Activated CD8-positive, alpha-beta T cell treated with anti-CD3 and anti-CD28 coated beads, Interleukin-2, amount 10 ng/mL, durations not matched to agents 7 days and 5 days (primary cell): ENCODE data around the gene FAF1. TPM values are rescaled to one million over a fixed set of nuclear protein-coding genes. Genes with fewer than 3 reads are reported as not detected.
A peak's percentile ranks its signal among the peaks of the same experiment; 100 is the strongest.

Source experiments
- ATAC-seq: fragments of 150-1000 bp; cut with Tn5 transposase; one replicate; pipeline ENCODE4 v1.10.0; 2021; ENCODE audit warnings: moderate library complexity
- CTCF ChIA-PET: fragments of 350-600 bp; sonication (Branson Sonifier 250); formaldehyde crosslinking; loops from one replicate; lab custom pipeline; 2021; ENCODE audit warnings: antibody characterized with exemption; lab: Charles Lee
- POLR2A ChIA-PET: fragments of 350-600 bp; sonication (Branson Sonifier 250); formaldehyde crosslinking; loops from one replicate; lab custom pipeline; 2021; ENCODE audit warnings: antibody characterized with exemption; lab: Charles Lee
- DNase-seq: peaks from one replicate; pipeline ENCODE4 v3.0.0-alpha.2; 2020
- H3K27ac Mint-ChIP-seq: one replicate; pipeline ENCODE4 v1.8.0; 2021; ENCODE audit warnings: mild to moderate bottlenecking, mixed read lengths
- H3K27me3 Mint-ChIP-seq: one replicate; pipeline ENCODE4 v1.8.0; 2021; ENCODE audit warnings: low read depth, mixed read lengths
- H3K36me3 Mint-ChIP-seq: one replicate; pipeline ENCODE4 v1.8.0; 2021; ENCODE audit warnings: low read depth, mixed read lengths
- H3K4me1 Mint-ChIP-seq: one replicate; pipeline ENCODE4 v1.8.0; 2021; ENCODE audit warnings: low read depth, mixed read lengths
- H3K4me3 Mint-ChIP-seq: one replicate; pipeline ENCODE4 v1.8.0; 2021; ENCODE audit warnings: mild to moderate bottlenecking, mixed read lengths
- H3K9me3 Mint-ChIP-seq: one replicate; pipeline ENCODE4 v1.8.0; 2022; ENCODE audit warnings: mixed read lengths; ENCODE audit not compliant: insufficient read depth
- total RNA-seq, 2 experiments: library from RNA; stranded (reverse); gene quantifications; one replicate each; pipeline ENCODE4 v1.2.3, GENCODE V29; 2021

FAF1 gene
- total RNA-seq, 2 experiments from 2014 or later, result 95.6 to 104 TPM

DNA sequence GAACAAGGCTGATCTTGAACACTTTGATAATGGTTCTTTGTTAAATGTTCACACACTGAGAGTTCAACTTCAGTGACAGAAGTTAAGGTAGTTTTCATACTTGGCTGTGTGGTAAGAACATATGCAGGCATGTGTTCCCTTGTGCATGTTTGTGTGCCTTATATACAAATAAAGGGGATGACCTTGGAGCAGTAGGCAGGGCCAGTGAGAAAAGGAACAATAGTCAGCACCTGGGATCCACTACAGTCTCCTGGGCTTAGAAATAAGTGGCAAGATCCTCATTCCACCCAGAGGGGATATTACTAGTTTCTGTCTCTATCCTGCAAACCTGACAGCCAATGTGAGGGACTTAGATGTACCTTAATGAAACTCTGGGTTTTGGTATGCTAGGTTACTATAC, 486.6 kb downstream of the FAF1 start:
- ATAC-seq, result no peak
- H3K27me3 Mint-ChIP-seq, result no peaks in the 10 kb centered on the region
- no peaks in the 10 kb centered on the region for H3K9me3 Mint-ChIP-seq
- H3K4me3 Mint-ChIP-seq, result no peak overlapping the region
- CTCF ChIA-PET, result no interaction called here
- no peak for DNase-seq
- H3K36me3 Mint-ChIP-seq, result peaks cover 19% of the 10 kb centered on the region
- H3K4me1 Mint-ChIP-seq, result no peaks in the 10 kb centered on the region
- no peak overlapping the region for H3K27ac Mint-ChIP-seq
- POLR2A ChIA-PET, result no interaction called here

DNA sequence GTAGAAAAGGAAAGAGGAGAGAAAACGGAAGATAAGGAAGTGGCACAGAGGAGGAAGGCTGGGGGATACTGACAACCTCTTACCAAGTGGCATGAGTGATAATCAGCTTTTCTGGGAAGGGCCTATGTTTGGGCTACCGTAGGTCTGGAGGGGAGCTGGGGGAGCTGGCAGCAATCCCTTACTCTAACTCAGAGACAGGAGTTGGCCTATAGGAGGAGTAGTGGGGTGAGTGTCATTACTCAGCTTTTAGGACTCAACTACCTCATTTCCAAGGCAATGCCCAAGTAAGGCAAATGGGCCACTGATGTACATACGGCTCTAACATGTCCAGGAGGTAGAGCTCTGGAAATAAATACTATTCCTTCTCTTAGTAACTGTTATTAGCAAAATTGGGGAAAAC, 488.1 kb downstream of the FAF1 start:
- no peaks in the 10 kb centered on the region for H3K9me3 Mint-ChIP-seq
- ChIA-PET POLR2A (no interaction called here), CTCF (interaction anchor here (0.6 kb wide), 1 partner anchor 45 kb away, joined by 3 read pairs; no protein-coding TSS in a partner anchor)
- H3K27ac Mint-ChIP-seq, result no peak overlapping the region
- no peak for ATAC-seq
- H3K4me1 Mint-ChIP-seq, result no peaks in the 10 kb centered on the region
- no peak overlapping the region for H3K4me3 Mint-ChIP-seq
- no peaks in the 10 kb centered on the region for H3K27me3 Mint-ChIP-seq
- no peak for DNase-seq
- peaks cover 19% of the 10 kb centered on the region for H3K36me3 Mint-ChIP-seq

DNA sequence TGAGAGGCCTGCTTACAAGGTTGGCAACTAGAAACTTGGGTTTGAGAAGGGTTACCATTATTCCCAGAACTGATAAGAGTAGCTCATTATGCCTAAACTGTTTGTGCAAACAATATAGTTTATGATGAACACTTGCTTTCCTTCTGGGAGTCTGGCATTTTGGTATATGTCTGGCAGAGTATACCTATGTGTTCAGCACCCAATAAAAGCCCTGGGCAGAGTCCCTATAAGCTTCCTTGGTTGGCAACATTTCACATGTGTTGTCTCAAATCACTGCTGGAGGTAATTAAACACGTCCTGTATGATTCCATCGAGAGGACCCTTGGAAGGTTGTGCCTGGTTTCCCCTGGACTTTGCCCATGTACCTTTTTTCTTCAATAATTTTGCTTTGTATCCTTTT, 497.1 kb downstream of the FAF1 start:
- no peak overlapping the region for H3K27ac Mint-ChIP-seq
- ChIA-PET CTCF (no interaction called here), POLR2A (no interaction called here)
- DNase-seq, result no peak
- H3K36me3 Mint-ChIP-seq, result no peaks in the 10 kb centered on the region
- H3K4me1 Mint-ChIP-seq, result peaks cover 12% of the 10 kb centered on the region
- no peak overlapping the region for H3K4me3 Mint-ChIP-seq
- ATAC-seq, result no peak
- H3K27me3 Mint-ChIP-seq, result no peaks in the 10 kb centered on the region
- H3K9me3 Mint-ChIP-seq, result no peaks in the 10 kb centered on the region

DNA sequence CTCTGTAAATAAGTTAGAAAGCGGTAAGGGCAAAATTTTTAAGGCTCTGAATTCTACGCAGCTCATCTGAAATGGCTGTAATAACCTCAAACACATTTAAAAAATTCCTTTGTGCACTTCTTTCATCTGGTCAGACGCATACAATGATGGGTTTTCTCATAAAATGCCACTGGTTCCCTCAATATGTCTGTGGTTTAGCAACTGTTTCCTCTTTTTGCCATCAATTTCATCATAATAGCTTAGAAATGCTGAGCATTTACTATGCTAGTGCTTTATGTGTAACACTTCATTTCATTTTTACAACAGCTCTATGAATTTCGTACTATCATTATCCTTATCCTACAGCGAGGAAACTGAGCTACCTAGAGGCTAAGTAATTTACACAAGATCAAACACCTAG, 501.6 kb downstream of the FAF1 start:
- ChIA-PET POLR2A (interaction anchor here (0.6 to 0.8 kb wide), 2 partner anchors 23 to 68 kb away, joined by 3 read pairs; no protein-coding TSS in a partner anchor), CTCF (no interaction called here)
- Mint-ChIP-seq H3K4me1 (peaks cover 12% of the 10 kb centered on the region), H3K9me3 (no peaks in the 10 kb centered on the region), H3K27me3 (no peaks in the 10 kb centered on the region), H3K27ac (no peak overlapping the region), H3K36me3 (peaks cover 2% of the 10 kb centered on the region), H3K4me3 (no peak overlapping the region)
- ATAC-seq (no peak), DNase-seq (no peak)

DNA sequence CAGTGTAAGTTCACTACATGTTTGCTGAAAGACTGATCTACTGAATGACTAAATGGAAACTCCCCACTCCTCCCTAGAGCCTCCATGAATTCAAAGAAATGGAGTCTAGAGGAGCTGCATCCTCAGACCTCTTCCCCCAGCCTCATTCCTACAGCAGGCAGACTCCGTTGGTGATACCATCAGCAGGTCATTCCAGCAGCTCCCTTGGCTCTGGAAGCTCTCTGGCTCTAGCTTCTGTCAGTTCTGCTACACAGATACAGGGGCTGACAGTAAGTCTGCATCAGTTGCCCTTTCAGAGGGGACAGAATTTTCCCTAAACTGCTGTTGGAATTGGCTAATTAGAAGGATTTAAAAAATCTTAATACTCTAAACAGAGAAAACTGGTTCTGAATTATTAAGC, 505.2 kb downstream of the FAF1 start:
- Mint-ChIP-seq H3K4me1 (peaks cover 42% of the 10 kb centered on the region), H3K4me3 (no peak overlapping the region), H3K9me3 (no peaks in the 10 kb centered on the region), H3K27me3 (no peaks in the 10 kb centered on the region), H3K36me3 (peaks cover 4% of the 10 kb centered on the region), H3K27ac (no peak overlapping the region)
- ChIA-PET CTCF (no interaction called here), POLR2A (no interaction called here)
- DNase-seq (no peak), ATAC-seq (no peak)

DNA sequence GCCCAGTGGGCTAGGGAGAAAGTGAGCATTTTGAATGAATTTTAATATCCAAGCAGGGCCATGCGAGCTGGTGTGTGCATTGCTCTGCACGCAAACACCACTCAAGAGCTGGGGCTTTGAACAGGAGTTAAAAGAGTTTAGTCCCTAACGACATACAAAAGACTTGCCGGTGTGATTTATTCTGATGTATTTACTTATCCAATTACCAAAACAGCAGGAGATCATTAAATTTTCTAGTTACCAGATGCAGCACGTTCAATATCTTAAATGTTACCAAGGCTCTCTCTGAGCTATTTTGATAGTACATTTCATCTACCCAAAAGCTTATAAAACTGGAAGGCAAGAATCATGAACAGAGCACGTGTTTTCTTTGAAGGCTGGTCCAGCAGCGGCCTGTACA, 506.8 kb downstream of the FAF1 start:
- POLR2A ChIA-PET, result no interaction called here
- H3K27me3 Mint-ChIP-seq, result no peaks in the 10 kb centered on the region

DNA sequence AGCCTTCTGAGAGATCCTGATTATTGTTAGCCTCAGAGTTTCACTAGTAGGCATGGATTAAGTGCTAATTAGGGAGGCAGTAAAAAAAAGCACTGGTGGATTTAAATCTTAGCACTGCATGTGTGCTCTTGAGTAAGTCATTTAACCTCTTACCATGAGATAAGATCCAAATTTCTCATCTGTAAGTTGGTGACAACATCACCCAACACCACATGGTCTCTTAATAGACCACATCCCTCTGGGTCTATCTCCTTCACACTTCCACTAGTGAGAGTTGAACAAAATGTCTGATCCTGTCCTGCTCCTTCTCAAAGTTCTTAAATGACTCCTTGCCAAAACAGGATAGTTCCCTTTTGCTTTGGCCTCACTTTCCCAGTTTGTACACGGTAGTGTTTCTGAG, 507.4 kb downstream of the FAF1 start:
- DNase-seq (no peak), ATAC-seq (no peak)
- ChIA-PET CTCF (no interaction called here), POLR2A (no interaction called here)
- H3K36me3 Mint-ChIP-seq, result peaks cover 4% of the 10 kb centered on the region
- no peaks in the 10 kb centered on the region for H3K9me3 Mint-ChIP-seq
- H3K4me1 Mint-ChIP-seq, result peaks cover 30% of the 10 kb centered on the region
- no peaks in the 10 kb centered on the region for H3K27me3 Mint-ChIP-seq
- H3K27ac Mint-ChIP-seq, result no peak overlapping the region
- H3K4me3 Mint-ChIP-seq, result no peak overlapping the region

More for the DNA sequence above, 506.8 kb downstream of the FAF1 start:
- ATAC-seq (no peak), DNase-seq (no peak)
- Mint-ChIP-seq H3K4me3 (no peak overlapping the region), H3K4me1 (peaks cover 31% of the 10 kb centered on the region), H3K9me3 (no peaks in the 10 kb centered on the region), H3K27ac (no peak overlapping the region), H3K36me3 (peaks cover 4% of the 10 kb centered on the region)
- CTCF ChIA-PET, result no interaction called here

DNA sequence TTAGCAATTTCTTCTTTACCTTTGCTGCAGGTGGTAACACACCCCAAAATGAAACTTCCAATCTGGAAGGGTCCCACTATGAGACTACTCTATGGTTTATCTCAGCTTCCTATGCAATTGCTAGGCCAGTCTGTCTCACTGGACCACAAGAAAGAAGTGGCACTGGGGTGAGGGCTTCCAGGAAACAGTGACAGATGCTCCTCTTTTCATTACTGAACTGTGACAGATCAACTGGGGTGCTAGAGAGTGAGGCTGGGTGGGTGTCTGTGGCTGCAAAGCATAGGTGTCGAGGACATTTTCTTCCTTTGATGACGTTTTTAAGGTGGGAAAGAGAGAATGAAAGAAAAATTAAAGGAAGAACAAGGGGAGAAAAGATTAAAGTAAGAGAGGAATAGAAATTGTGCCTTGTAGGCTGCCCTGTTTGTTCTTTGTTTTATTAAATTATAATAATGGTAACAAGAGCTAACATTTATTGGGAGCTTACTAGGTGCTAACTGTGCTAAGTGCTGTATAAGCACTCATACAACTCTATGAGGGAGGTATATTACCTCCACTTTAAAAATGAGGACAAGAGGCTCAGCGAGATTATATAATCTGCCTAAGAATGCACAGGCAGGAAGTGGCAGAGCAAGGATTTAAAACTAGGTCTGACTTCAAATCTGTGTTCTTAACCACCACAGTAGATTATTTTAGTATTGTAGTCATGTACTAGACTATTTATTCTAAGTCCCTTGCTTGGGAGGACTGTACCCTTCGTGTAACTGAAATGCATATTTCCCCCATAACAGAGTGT, 509.0 kb downstream of the FAF1 start:
- Mint-ChIP-seq H3K27ac (peak overlapping the region; percentile 78), H3K36me3 (peaks cover 2% of the 10 kb centered on the region), H3K4me3 (peak overlapping the region; percentile 5), H3K27me3 (no peaks in the 10 kb centered on the region), H3K9me3 (no peaks in the 10 kb centered on the region), H3K4me1 (peaks cover 30% of the 10 kb centered on the region)
- ATAC-seq, result peak; percentile 88
- ChIA-PET POLR2A (no interaction called here), CTCF (interaction anchor here (1.3 kb wide), 1 partner anchor 38 kb away, joined by 3 read pairs; no protein-coding TSS in a partner anchor)
- peak; percentile 62 for DNase-seq

DNA sequence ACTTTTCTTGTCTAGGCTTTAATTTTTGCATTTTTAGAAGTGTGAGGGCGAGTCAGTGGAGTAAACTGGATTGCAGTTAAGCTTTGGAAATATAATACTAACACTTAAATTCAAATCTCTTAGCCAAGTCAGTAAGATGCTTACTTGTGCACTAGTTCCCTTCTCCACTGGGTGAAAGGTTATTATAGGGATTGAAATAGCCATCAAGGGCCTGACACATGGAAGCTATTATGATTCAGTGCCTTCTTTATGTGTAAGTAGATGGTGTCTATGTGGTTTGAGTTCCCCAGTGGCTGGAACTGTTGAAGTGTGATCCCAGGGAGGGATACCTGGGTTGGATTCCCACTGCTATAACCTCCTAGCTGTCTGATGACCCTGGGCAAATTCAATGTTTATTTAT, 512.1 kb downstream of the FAF1 start:
- no peaks in the 10 kb centered on the region for H3K27me3 Mint-ChIP-seq
- H3K36me3 Mint-ChIP-seq, result peaks cover 2% of the 10 kb centered on the region
- ATAC-seq (no peak), DNase-seq (no peak)
- H3K4me3 Mint-ChIP-seq, result no peak overlapping the region
- CTCF ChIA-PET, result no interaction called here
- POLR2A ChIA-PET, result no interaction called here
- H3K9me3 Mint-ChIP-seq, result no peaks in the 10 kb centered on the region
- no peak overlapping the region for H3K27ac Mint-ChIP-seq
- H3K4me1 Mint-ChIP-seq, result peaks cover 26% of the 10 kb centered on the region

DNA sequence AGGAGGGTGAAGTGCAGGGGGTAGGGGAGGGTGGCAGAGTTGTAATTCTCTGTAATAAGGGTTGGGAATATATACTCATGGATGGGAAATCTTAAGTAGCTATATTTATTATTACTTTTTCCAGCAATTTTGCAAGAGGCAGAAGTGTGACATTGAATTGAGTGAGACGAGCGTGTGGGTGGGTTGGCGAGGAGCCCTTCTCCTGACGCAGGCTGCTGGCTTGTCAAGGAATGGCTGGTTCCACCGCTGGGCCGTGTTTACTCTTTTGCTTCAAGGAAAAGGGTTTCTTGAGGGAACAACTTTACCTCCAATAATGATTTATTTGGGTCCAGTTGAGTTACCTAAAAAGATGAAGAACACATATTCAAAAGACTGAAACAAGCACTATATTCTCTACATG, 518.9 kb downstream of the FAF1 start:
- ChIA-PET POLR2A (no interaction called here), CTCF (no interaction called here)
- DNase-seq (no peak), ATAC-seq (no peak)
- H3K4me1 Mint-ChIP-seq, result no peaks in the 10 kb centered on the region
- peaks cover 25% of the 10 kb centered on the region for H3K36me3 Mint-ChIP-seq
- H3K4me3 Mint-ChIP-seq, result no peak overlapping the region
- H3K27me3 Mint-ChIP-seq, result no peaks in the 10 kb centered on the region
- no peak overlapping the region for H3K27ac Mint-ChIP-seq
- H3K9me3 Mint-ChIP-seq, result no peaks in the 10 kb centered on the region

DNA sequence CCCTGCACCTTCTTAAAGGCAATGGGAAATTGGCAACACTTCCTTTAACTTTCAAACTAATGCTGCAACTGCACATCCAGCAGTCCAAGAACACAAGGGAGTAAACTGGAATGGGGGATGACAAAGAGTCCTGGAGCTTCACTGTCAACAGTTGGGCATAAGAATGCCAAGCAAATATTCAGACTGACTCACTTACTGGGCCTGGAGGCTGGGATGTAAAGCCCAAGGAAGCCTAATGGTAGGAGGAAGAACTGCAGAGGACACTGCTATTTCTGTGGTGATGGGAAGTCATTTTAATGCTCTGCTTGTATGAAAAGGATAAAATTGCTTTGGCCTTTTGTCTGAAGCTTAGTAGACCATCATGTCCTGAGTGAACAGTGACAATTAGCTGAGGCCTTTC, 521.1 kb downstream of the FAF1 start:
- POLR2A ChIA-PET, result no interaction called here
- no peak for DNase-seq
- CTCF ChIA-PET, result no interaction called here
- ATAC-seq, result no peak
- no peak overlapping the region for H3K4me3 Mint-ChIP-seq
- H3K27ac Mint-ChIP-seq, result no peak overlapping the region
- H3K4me1 Mint-ChIP-seq, result no peaks in the 10 kb centered on the region
- H3K36me3 Mint-ChIP-seq, result peaks cover 25% of the 10 kb centered on the region
- no peaks in the 10 kb centered on the region for H3K9me3 Mint-ChIP-seq
- H3K27me3 Mint-ChIP-seq, result no peaks in the 10 kb centered on the region

DNA sequence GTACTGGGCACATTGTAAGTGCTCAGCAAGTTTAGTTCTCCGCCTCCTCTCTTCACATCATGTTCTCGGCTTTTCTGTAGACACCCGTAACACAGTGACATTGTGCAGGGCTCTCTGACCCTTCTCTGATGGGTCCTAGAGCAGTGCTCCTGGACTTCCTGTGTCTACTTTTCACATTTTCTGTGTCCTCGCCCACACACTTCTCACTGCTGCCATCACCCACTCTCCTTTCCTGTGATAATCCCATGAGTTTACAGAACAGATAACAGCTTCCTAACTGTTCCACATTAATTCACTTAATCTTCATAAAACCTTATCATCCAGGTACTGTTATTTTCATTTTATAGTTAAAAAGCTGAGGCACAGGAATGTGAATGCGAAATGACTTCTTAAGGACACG, 523.6 kb downstream of the FAF1 start:
- no peak for ATAC-seq
- ChIA-PET CTCF (no interaction called here), POLR2A (no interaction called here)
- no peaks in the 10 kb centered on the region for H3K4me1 Mint-ChIP-seq
- H3K4me3 Mint-ChIP-seq, result no peak overlapping the region
- DNase-seq, result no peak
- no peaks in the 10 kb centered on the region for H3K9me3 Mint-ChIP-seq
- peaks cover 17% of the 10 kb centered on the region for H3K27me3 Mint-ChIP-seq
- no peak overlapping the region for H3K27ac Mint-ChIP-seq
- H3K36me3 Mint-ChIP-seq, result peaks cover 24% of the 10 kb centered on the region
